Measurements from ENCODE around the gene NPAT. TPM values are rescaled to one million over a fixed set of nuclear protein-coding genes. Genes with fewer than 3 reads are reported as not detected.

Gene NPAT
- total and polyA plus RNA-seq, 9 of the 15 experiments (the other 6 are each of a cell fraction or from before 2014, with no cell fraction given): 8.8 to 30.0 (median 22.1) TPM

DNA sequence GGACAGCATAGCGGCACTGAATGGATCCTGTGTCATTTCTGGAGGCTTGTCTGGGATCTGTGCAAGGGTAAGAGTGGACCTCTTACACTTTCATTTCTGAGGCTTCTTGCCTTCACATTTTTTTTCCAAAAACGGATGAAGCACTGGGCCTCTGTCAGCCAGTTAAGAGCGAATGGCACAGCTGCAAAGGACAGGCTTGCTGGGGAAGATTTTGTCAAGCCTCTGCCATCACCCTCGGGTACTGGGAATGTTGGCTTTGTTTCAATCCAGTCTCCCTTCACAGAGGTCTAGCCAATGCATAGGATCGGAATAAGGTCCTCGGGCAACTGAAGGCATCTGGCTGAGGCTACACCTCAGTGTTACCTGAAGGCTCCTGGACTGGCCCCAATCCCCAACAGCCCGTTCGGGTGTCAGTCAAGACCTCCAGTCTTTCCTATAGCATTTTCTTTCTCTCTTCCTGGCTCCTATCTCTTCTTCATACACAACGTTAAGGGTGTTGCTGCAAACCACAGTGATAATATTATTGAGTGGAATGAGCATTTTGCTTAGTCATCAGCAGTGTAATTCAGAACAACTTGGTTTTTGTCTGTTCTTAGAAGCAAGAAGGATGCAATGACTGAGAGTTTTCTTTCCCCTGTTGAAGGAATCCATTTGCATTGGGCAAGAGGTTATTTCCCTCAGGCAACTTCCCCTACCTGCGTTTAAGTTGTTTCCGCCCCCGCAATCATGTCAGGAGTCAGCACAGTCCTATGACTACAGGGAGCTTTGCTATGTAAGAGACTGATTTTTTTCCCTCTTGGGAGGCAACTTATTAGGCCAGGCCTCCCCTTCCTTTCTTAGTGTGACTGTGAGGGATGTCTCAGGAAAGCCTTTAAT lies 22.8 kb downstream of the NPAT start (continued):
- peak; percentile 23; the same call in 1 of the 2 replicates for TF ChIP-seq FOXM1 (IDR thresholded peaks at IDR 0.05; ENCODE audit: low read depth)
- no peak for TF ChIP-seq FOXM1 (CRISPR knock-in tag; IDR thresholded peaks at IDR 0.05; ENCODE audit: low read depth)
- TF ChIP-seq IRF2 (CRISPR knock-in tag; IDR thresholded peaks at IDR 0.05): no peak
- TF ChIP-seq, protein P1, sequence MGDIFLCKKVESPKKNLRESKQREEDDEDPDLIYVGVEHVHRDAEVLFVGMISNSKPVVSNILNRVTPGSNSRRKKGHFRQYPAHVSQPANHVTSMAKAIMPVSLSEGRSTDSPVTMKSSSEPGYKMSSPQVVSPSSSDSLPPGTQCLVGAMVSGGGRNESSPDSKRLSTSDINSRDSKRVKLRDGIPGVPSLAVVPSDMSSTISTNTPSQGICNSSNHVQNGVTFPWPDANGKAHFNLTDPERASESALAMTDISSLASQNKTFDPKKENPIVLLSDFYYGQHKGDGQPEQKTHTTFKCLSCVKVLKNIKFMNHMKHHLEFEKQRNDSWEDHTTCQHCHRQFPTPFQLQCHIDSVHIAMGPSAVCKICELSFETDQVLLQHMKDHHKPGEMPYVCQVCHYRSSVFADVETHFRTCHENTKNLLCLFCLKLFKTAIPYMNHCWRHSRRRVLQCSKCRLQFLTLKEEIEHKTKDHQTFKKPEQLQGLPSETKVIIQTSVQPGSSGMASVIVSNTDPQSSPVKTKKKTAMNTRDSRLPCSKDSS (IDR thresholded peaks at IDR 0.05; ENCODE audit: low read depth, partially characterized antibody): no peak
- TF ChIP-seq, protein P2, sequence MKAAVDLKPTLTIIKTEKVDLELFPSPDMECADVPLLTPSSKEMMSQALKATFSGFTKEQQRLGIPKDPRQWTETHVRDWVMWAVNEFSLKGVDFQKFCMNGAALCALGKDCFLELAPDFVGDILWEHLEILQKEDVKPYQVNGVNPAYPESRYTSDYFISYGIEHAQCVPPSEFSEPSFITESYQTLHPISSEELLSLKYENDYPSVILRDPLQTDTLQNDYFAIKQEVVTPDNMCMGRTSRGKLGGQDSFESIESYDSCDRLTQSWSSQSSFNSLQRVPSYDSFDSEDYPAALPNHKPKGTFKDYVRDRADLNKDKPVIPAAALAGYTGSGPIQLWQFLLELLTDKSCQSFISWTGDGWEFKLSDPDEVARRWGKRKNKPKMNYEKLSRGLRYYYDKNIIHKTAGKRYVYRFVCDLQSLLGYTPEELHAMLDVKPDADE (conservative IDR thresholded peaks at IDR 0.05; ENCODE audit: control insufficient read depth, low read depth, low read length): no peak
- no peak for TF ChIP-seq PTBP1 (IDR thresholded peaks at IDR 0.05; ENCODE audit: low read depth, low read length)
- TF ChIP-seq, protein P3, sequence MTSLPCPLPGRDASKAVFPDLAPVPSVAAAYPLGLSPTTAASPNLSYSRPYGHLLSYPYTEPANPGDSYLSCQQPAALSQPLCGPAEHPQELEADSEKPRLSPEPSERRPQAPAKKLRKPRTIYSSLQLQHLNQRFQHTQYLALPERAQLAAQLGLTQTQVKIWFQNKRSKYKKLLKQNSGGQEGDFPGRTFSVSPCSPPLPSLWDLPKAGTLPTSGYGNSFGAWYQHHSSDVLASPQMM (CRISPR knock-in tag; IDR thresholded peaks at IDR 0.05): no peak
- TF ChIP-seq HSF4 (CRISPR knock-in tag; IDR thresholded peaks at IDR 0.05; ENCODE audit: borderline replicate concordance): no peak
- TF ChIP-seq POLR2H (tag; IDR thresholded peaks at IDR 0.05; ENCODE audit: low read depth): no peak
- TF ChIP-seq CBFA2T3 (IDR thresholded peaks at IDR 0.05): no peak; the same call in 1 of the 2 replicates
- TF ChIP-seq MXI1 (IDR thresholded peaks at IDR 0.05; ENCODE audit: low read depth, low read length): no peak
- TF ChIP-seq ZNF57 (CRISPR knock-in tag; IDR thresholded peaks at IDR 0.05): no peak
- peak in 1 of 3 experiments; percentile 34 for TF ChIP-seq YY1 (IDR thresholded peaks at IDR 0.05; ENCODE audit: borderline replicate concordance in 1 of 3, control insufficient read depth in 1 of 3, extremely low read depth in 1 of 3, insufficient read depth in 3 of 3, insufficient read length in 1 of 3, insufficient replicate concordance in 2 of 3, low read depth in 1 of 3, low read length in 2 of 3)
- TF ChIP-seq RFX1 (IDR thresholded peaks at IDR 0.05): no peak
- TF ChIP-seq GATAD2A (IDR thresholded peaks at IDR 0.05): no peak
- TF ChIP-seq RBM34 (IDR thresholded peaks at IDR 0.05; ENCODE audit: borderline replicate concordance, insufficient read depth, low read length): no peak
- TF ChIP-seq ATF1 (CRISPR knock-in tag; IDR thresholded peaks at IDR 0.05): no peak
- TF ChIP-seq ATF1 (tag; IDR thresholded peaks at IDR 0.05): peak; percentile 11; the same call in 1 of the 2 replicates
- TF ChIP-seq EWSR1 (IDR thresholded peaks at IDR 0.05; ENCODE audit: borderline replicate concordance, low read depth, partially characterized antibody): no peak
- no peak for TF ChIP-seq ZBTB1 (CRISPR knock-in tag; IDR thresholded peaks at IDR 0.05; ENCODE audit: borderline replicate concordance, low read depth)
- no peak for TF ChIP-seq ZNF143 (CRISPR knock-in tag; IDR thresholded peaks at IDR 0.05)
- TF ChIP-seq ZBTB8A (IDR thresholded peaks at IDR 0.05; ENCODE audit: partially characterized antibody): no peak
- no peak for TF ChIP-seq BCOR (IDR thresholded peaks at IDR 0.05)
- no peak for TF ChIP-seq HOXB6 (CRISPR knock-in tag; IDR thresholded peaks at IDR 0.05; ENCODE audit: borderline replicate concordance)
- TF ChIP-seq ZNF140 (CRISPR knock-in tag; IDR thresholded peaks at IDR 0.05): no peak
- TF ChIP-seq KLF6 (CRISPR knock-in tag; IDR thresholded peaks at IDR 0.05; ENCODE audit: borderline replicate concordance): no peak
- no peak for TF ChIP-seq SRSF9 (IDR thresholded peaks at IDR 0.05; ENCODE audit: borderline replicate concordance, low read depth, low read length)

Data from K562 (cell line).